ENCODE results near the gene FGF12.

FGF12 gene

DNA sequence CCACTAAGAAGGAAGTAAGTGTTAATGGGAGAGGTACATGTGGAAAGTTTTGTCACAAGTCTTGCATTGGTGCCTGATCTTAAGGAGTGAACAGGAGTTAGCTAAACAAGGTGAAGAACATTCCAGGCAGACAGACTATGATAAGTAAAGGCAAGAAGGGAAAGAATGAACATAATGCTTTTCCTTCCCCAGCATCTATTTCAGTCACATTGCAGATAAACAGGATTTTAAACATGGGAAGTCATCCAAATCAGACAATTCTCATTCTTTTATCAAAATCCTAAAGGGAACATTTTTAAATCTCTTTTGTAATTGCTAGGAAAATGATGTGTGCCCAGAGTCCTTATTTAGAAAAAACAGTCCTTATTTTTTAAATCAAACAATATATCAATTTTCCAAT is 424.6 kb downstream of the FGF12 start:
- H3K9me3 Mint-ChIP-seq, result peaks cover 8% of the 10 kb centered on the region
- no peak overlapping the region for H3K27ac Mint-ChIP-seq
- no peaks in the 10 kb centered on the region for H3K36me3 Mint-ChIP-seq (ENCODE audit: low read depth)
- H3K4me3 Mint-ChIP-seq, result no peak overlapping the region
- H3K27me3 Mint-ChIP-seq, result no peaks in the 10 kb centered on the region
- no peaks in the 10 kb centered on the region for H3K4me1 Mint-ChIP-seq (ENCODE audit: low read depth)

- Mint-ChIP-seq H3K27me3 (no peaks in the 10 kb centered on the region), H3K9me3 (peaks cover 8% of the 10 kb centered on the region), H3K27ac (no peak overlapping the region), H3K4me1 (ENCODE audit: low read depth) (no peaks in the 10 kb centered on the region), H3K36me3 (ENCODE audit: low read depth) (no peaks in the 10 kb centered on the region), H3K4me3 (no peak overlapping the region)
Measured at GRCh38 chr3:192299921-192300320, 427.4 kb downstream of the FGF12 start.

DNA sequence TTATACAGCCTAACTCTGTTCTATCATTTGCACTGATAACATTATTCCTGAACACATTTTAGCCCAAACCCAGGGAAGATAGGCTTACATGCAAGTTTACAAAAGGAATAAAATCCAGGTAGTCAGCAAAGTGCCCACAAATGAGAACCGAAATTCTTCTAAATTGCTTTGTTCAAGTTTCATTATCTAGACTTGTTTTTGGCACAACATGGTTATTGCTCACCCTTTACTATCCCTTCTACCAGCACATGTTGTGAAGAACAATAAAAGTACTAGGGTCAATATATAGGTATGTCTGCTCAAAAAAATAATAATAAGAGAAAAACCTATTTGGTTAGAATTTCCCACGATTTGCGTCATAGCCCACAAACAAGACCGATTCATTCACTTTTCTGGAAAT is 430.5 kb downstream of the FGF12 start:
- Mint-ChIP-seq H3K9me3 (peaks cover 8% of the 10 kb centered on the region), H3K36me3 (ENCODE audit: low read depth) (no peaks in the 10 kb centered on the region), H3K27me3 (no peaks in the 10 kb centered on the region), H3K4me1 (ENCODE audit: low read depth) (no peaks in the 10 kb centered on the region), H3K4me3 (no peak overlapping the region), H3K27ac (no peak overlapping the region)

DNA sequence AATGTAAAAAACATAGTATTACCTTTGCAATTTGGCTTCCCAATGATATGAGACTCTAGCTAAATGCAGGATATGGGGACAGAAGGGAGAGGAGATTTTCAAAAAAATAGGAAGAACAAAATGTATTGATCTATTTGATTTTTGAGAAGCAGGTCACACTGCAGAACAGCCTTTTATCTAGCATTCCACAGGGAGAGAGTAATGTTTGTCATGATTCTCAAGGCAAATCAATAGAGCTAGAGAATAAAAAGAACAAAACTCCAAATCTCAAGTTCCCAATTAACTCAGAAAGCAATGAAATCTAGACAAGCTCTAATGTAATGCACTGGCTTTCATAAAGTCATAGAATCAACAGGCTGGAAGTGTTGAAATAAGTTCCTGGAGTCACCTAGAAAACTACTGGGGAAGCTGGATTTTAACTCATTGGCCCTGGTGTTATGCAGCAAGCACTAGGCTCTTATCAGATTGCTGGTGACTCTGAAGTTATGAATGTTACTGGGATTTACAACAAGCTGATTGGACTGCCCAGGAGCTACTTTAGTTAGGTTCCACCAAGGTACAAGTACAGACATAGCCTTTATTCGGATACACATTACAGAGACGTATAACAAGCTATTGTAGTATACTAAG is 442.8 kb downstream of the FGF12 start:
- H3K9me3 Mint-ChIP-seq, result no peaks in the 10 kb centered on the region
- H3K36me3 Mint-ChIP-seq (ENCODE audit: low read depth), result no peaks in the 10 kb centered on the region
- H3K27me3 Mint-ChIP-seq, result no peaks in the 10 kb centered on the region
- H3K4me1 Mint-ChIP-seq (ENCODE audit: low read depth), result no peaks in the 10 kb centered on the region
- no peak overlapping the region for H3K27ac Mint-ChIP-seq
- no peak overlapping the region for H3K4me3 Mint-ChIP-seq

DNA sequence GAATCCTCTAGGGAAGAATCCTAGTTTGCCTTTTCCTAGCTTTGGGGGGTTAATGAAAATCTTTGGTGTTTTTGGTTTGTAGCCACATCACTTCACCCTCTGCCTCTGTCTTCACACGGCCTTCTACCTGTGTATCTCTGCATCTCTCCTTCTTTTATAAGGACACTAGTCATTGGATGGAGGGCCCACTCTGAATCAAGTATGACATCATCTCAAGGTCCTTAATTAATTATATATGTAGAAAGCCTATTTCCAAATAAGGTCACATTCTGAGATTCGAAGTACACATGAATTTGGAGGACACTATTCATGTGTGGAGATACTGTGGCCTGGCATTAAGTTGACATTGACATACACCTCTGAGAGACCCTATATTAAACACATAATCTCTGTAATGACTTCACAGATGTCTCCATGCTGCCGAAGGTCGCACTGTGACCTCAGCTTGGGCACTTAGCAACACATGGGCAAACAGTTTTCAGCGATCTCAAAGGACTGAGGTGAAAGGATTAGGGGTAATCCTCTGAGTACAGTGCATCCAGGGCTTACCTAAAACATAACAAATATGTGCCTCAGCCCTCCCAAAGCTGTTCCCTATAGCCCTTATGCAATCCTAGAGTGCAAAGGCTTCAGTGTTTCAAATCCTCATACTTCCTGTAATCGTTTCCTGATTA is 446.0 kb downstream of the FGF12 start:
- no peaks in the 10 kb centered on the region for H3K36me3 Mint-ChIP-seq (ENCODE audit: low read depth)
- H3K4me3 Mint-ChIP-seq, result no peak overlapping the region
- peaks cover 3% of the 10 kb centered on the region for H3K9me3 Mint-ChIP-seq
- no peak overlapping the region for H3K27ac Mint-ChIP-seq
- no peaks in the 10 kb centered on the region for H3K4me1 Mint-ChIP-seq (ENCODE audit: low read depth)
- H3K27me3 Mint-ChIP-seq, result no peaks in the 10 kb centered on the region

DNA sequence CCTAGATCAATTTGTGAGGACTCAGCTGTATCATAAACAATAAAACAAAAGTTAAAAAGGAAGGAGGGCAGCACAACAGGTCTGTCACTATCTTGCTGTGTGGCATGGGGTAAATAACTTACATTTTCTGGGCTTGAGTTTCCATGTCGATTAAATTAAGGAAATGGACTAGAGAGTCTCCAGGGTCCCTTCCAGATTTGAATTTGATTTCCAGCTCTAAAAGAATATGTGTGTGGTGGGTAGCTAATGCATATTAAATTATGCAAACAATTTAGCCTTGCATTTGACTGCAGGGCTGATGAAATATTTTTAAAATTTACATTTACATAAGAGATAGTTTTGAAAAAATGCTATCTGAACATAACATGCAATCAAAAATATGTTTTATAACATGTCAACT is 447.7 kb downstream of the FGF12 start:
- Mint-ChIP-seq H3K36me3 (ENCODE audit: low read depth) (no peaks in the 10 kb centered on the region), H3K27ac (no peak overlapping the region), H3K27me3 (no peaks in the 10 kb centered on the region), H3K4me3 (no peak overlapping the region), H3K9me3 (peaks cover 3% of the 10 kb centered on the region), H3K4me1 (ENCODE audit: low read depth) (no peaks in the 10 kb centered on the region)

DNA sequence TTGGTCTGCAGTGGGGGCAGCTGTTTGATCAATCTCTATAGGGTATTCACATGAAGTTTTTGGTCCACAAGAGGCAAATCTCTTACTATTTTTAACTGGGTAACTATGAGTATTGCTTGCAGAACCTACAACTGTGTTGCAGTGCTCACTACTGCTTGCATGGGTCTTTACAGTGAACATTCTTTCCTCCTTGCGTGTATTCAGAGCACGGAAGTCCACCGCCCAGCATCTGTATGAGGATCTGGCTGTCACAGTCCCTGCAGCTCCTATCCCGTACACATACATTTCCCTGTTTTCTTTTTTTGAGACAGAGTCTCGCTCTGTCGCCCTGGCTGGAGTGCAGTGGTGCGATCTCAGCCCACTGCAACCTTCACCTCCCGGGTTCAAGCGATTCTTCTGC is 449.9 kb downstream of the FGF12 start:
- no peak overlapping the region for H3K27ac Mint-ChIP-seq
- H3K36me3 Mint-ChIP-seq (ENCODE audit: low read depth), result no peaks in the 10 kb centered on the region
- peaks cover 3% of the 10 kb centered on the region for H3K9me3 Mint-ChIP-seq
- no peaks in the 10 kb centered on the region for H3K4me1 Mint-ChIP-seq (ENCODE audit: low read depth)
- no peak overlapping the region for H3K4me3 Mint-ChIP-seq
- H3K27me3 Mint-ChIP-seq, result no peaks in the 10 kb centered on the region

- Mint-ChIP-seq H3K27me3 (no peaks in the 10 kb centered on the region), H3K4me1 (ENCODE audit: low read depth) (no peaks in the 10 kb centered on the region), H3K27ac (no peak overlapping the region), H3K9me3 (peaks cover 3% of the 10 kb centered on the region), H3K4me3 (no peak overlapping the region), H3K36me3 (ENCODE audit: low read depth) (no peaks in the 10 kb centered on the region)
Measured at GRCh38 chr3:192275741-192276355, 451.5 kb downstream of the FGF12 start.

DNA sequence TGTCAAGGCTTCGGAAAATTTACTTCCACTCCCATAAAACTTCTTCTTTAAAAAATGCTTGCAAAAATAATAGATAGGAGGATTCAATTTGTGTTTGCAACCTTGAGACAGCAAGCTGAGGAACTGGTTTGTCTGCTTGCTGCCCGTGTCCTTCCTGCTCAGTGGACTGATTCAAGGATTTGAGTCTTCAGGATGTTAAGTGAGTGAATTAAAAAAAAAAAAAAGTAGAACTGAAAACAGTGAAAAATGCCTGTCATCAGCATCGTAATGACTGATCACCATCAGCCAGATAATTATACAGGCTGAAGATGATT is 453.7 kb downstream of the FGF12 start:
- Mint-ChIP-seq H3K27ac (no peak overlapping the region), H3K4me3 (no peak overlapping the region), H3K9me3 (peaks cover 3% of the 10 kb centered on the region), H3K4me1 (ENCODE audit: low read depth) (no peaks in the 10 kb centered on the region), H3K36me3 (ENCODE audit: low read depth) (no peaks in the 10 kb centered on the region), H3K27me3 (no peaks in the 10 kb centered on the region)

DNA sequence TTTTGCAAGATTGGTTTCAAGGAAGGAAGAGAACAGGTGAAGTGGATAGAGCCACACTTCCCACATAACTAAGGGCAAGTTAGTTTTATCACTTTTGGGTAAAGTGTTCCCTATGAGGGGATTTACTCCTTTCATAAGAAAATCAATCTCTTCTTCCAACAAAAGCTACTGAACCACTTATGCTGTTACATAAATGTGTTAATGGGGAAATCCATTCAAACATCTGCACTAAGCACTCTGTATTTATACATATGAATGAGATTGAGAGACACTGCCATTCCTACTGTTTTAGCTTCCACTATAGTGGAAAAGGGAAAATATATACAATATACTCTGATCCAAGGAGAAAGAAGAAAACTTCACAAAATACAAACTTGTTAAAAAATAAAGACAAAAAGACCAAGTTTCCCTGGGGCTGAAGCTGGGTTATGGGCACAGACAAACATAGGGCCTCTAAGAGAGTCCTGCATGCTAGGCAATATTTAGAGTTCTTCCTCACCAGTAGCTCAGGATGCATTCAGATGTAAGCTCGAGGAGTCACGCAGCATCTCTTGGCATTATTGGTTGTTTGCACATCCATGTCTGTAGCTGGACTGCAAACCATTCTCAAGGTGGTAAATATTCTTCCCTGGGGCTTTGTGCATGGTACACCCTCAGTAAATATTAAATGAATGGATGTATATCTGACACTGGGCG is 454.2 kb downstream of the FGF12 start:
- Mint-ChIP-seq H3K4me1 (ENCODE audit: low read depth) (no peaks in the 10 kb centered on the region), H3K4me3 (no peak overlapping the region), H3K36me3 (ENCODE audit: low read depth) (no peaks in the 10 kb centered on the region), H3K27ac (no peak overlapping the region), H3K27me3 (no peaks in the 10 kb centered on the region), H3K9me3 (peaks cover 3% of the 10 kb centered on the region)

DNA sequence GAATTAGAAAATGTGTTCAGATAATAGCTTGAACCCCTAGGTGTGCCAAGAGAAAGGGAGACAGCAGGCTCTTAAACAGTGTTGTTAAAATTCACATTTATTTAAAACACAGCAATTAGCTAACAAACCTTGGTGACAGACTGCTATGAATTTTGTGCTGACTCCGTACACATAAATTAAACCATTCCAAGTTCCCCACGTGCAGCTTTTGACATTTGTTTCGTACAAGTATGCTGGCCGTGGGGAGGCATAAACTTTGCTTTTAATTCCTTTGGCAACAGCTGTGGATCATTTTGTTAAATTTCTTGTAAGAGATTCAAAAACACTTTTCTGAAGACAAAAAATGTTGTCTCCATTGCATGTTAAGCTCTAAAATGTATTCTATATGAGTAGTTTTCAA is 465.3 kb downstream of the FGF12 start:
- no peak overlapping the region for H3K4me3 Mint-ChIP-seq
- no peaks in the 10 kb centered on the region for H3K27me3 Mint-ChIP-seq

DNA sequence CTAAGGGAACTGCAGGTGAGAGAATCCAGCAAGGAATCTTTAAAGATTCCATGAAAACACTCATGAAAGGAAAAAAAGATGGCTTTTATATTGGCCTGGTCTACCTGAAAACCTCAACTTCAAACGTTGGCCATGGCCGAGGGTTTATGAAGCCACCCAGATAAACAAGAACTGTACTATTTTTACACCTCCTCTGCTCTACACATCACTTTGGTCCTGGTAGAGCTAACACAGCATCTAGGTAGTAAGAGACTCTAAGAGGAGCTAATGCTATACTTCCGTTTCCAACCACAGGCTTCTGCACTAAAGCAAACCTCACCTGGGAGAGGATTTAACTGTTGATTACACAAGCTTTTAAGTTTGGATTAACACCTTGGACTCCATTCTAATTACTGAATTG is 466.2 kb downstream of the FGF12 start:
- no peaks in the 10 kb centered on the region for H3K27me3 Mint-ChIP-seq
- H3K9me3 Mint-ChIP-seq, result peaks cover 8% of the 10 kb centered on the region
- H3K4me3 Mint-ChIP-seq, result no peak overlapping the region
- H3K4me1 Mint-ChIP-seq (ENCODE audit: low read depth), result no peaks in the 10 kb centered on the region
- no peaks in the 10 kb centered on the region for H3K36me3 Mint-ChIP-seq (ENCODE audit: low read depth)
- no peak overlapping the region for H3K27ac Mint-ChIP-seq

More for the DNA sequence above, 465.3 kb downstream of the FGF12 start:
- Mint-ChIP-seq H3K9me3 (peaks cover 10% of the 10 kb centered on the region), H3K4me1 (ENCODE audit: low read depth) (no peaks in the 10 kb centered on the region), H3K36me3 (ENCODE audit: low read depth) (no peaks in the 10 kb centered on the region), H3K27ac (no peak overlapping the region)

DNA sequence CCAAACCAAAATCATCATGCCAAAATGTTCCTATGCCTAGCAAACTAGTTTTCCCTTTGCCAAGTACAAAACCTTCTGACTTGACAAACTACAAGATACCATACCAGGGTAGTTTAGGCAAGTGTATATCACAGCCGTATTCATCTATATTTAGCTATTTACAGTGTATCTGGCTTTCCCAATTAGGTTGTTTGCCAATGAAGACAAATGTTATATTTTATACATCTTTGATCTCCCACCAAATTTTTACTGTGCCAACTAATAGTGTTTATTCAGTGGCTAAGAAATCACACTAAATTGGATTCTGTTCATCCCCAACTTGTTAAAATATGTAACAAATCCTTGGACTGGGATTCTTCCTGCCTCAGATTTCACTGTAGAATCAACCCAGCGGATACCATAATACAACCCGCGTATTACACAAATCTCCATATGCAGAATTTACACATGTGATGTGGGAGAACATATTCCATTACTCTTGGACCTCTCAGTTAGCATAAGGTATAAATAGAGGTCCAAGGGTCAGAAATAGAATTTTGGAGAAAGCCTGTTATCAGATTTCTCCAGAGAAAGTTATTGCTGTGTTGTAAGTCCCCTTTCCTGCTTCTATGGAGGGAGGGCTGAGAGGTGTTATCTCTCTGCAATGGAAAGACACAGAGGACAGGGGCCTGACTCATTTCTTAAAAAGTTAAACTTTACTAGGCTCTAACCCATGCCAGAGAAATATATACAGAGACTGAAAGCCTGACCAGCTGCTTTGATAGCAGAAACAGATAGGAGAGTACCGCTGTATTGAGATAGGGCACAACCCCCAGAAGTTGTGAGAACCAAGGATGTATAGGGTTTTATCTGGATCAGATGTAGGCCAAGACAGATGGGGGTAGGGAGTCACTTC is 467.0 kb downstream of the FGF12 start:
- Mint-ChIP-seq H3K4me3 (no peak overlapping the region), H3K27ac (no peak overlapping the region), H3K27me3 (no peaks in the 10 kb centered on the region), H3K9me3 (peaks cover 6% of the 10 kb centered on the region), H3K4me1 (ENCODE audit: low read depth) (no peaks in the 10 kb centered on the region), H3K36me3 (ENCODE audit: low read depth) (no peaks in the 10 kb centered on the region)

GRCh38 chr3:192259661-192260060 is 467.7 kb downstream of the FGF12 start:
- H3K27ac Mint-ChIP-seq, result no peak overlapping the region
- peaks cover 6% of the 10 kb centered on the region for H3K9me3 Mint-ChIP-seq
- H3K27me3 Mint-ChIP-seq, result no peaks in the 10 kb centered on the region
- no peaks in the 10 kb centered on the region for H3K36me3 Mint-ChIP-seq (ENCODE audit: low read depth)
- no peak overlapping the region for H3K4me3 Mint-ChIP-seq
- no peaks in the 10 kb centered on the region for H3K4me1 Mint-ChIP-seq (ENCODE audit: low read depth)

DNA sequence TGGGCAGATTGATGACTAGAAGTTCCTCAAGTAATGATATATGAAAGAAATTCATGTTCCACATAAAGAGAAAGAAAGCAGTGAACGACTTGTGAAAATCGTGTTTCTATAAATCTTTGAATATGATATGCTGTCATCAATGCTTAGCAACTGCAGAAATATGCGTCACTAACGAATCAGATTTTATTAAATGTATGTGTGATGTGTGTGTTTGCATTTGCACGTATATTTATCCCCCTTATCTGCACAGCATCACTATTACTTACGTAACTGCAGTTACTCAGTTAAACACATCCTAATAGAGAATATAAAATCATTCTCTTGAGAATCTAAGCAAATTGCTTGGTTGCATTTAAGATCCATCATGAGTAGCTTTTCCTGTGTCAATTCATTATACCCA is 468.6 kb downstream of the FGF12 start:
- Mint-ChIP-seq H3K4me1 (ENCODE audit: low read depth) (no peaks in the 10 kb centered on the region), H3K36me3 (ENCODE audit: low read depth) (no peaks in the 10 kb centered on the region), H3K9me3 (peaks cover 6% of the 10 kb centered on the region), H3K27ac (no peak overlapping the region), H3K27me3 (no peaks in the 10 kb centered on the region), H3K4me3 (no peak overlapping the region)

Measured in stimulated activated naive CD8-positive, alpha-beta T cell treated with anti-CD3 and anti-CD28 coated beads, Interleukin-15, Interleukin-2, amounts not matched to agents 100 ng/mL and 50 ng/mL, for 24 hours (primary cell).